ENCODE measurements around the gene PDAP1.
"Not testable (repeated sequence)": the region's sequence is repeated elsewhere in the genome, so short reads cannot be mapped to it uniquely, and the experiment has no call there.

Gene PDAP1

GRCh38 chr7:99350641-99351040 is 57.8 kb downstream of the PDAP1 start:
- DNase-seq (ENCODE audit: low spot score): not testable (repeated sequence)
